Measurements from ENCODE around the gene GALNT16. TPM values are rescaled to one million over a fixed set of nuclear protein-coding genes. Genes with fewer than 3 reads are reported as not detected.

Gene GALNT16
- total and polyA plus RNA-seq, 4 experiments from 2014 or later = 0.06 TPM; not detected in 3

- ChIA-PET POLR2A (ENCODE audit: partially characterized antibody) (no interaction called here), CTCF (ENCODE audit: partially characterized antibody) (no interaction called here)
- no peak overlapping the region for H3K4me3 ChIP-seq (ENCODE audit: low read length in 2 of 2)
Observed at GRCh38 chr14:69332782-69333395, 72.9 kb downstream of the GALNT16 start.

DNA sequence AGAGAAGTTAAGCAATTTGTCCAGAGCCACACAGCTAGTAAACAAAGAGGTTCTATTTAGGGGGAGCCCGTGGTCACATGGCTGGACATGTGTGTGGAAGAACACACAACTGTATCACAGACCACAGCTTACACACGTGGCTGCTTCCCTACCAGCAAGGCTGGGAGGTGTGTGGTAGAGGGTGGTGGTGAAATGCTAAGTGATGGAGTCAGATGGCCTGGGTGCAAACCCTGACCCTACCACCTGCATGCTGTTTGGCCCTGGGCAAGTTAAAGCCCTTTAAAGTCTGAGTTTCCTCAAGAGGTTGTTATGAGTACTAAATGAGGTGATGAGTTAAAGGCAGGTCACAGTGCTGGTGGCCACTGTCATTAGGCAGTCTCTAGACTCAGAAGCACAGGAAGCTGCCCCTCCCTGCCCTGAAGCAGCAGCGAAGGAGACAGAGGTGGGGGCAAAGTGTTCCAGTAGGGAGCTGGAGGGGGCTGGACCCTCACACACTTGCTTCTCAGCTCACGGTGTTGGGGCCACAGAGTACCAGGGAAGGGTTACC lies 73.9 kb downstream of the GALNT16 start:
- Histone ChIP-seq H3K27me3 (ENCODE audit: insufficient read depth, low read length) (no peaks in the 10 kb centered on the region), H3K27ac (ENCODE audit: low read depth, low read length) (no peak overlapping the region), H3K4me1 (ENCODE audit: insufficient read depth, low read length) (no peaks in the 10 kb centered on the region), H3K4me3 (ENCODE audit: low read length in 2 of 2) (no peak overlapping the region), H3K9me3 (ENCODE audit: control insufficient read depth in 1 of 2, low read length in 2 of 2) (no peaks in the 10 kb centered on the region), H3K36me3 (ENCODE audit: insufficient read depth, low read length) (no peaks in the 10 kb centered on the region)
- Mint-ChIP-seq H3K27me3 (peaks cover 0 to 6% of the 10 kb centered on the region in 2 donors), H3K36me3 (no peaks in the 10 kb centered on the region), H3K4me3 (no peak overlapping the region), H3K9me3 (no peaks in the 10 kb centered on the region), H3K27ac (no peak overlapping the region), H3K4me1 (peaks cover 0 to 4% (median 0%) of the 10 kb centered on the region in 4 donors)
- POLR2A ChIA-PET (ENCODE audit: partially characterized antibody) = no interaction called here
- intact Hi-C loops (cut with micrococcal nuclease) = no loop called here
- no peak for DNase-seq
- CTCF ChIA-PET (ENCODE audit: partially characterized antibody) = no interaction called here

More at GRCh38 chr14:69332782-69333395, 72.9 kb downstream of the GALNT16 start:
- Histone ChIP-seq H3K27ac (ENCODE audit: low read depth, low read length) (no peak overlapping the region), H3K27me3 (ENCODE audit: insufficient read depth, low read length) (no peaks in the 10 kb centered on the region), H3K9me3 (ENCODE audit: control insufficient read depth in 1 of 2, low read length in 2 of 2) (no peaks in the 10 kb centered on the region), H3K36me3 (ENCODE audit: insufficient read depth, low read length) (no peaks in the 10 kb centered on the region), H3K4me1 (ENCODE audit: insufficient read depth, low read length) (no peaks in the 10 kb centered on the region)
- peaks cover 0 to 6% of the 10 kb centered on the region in 2 donors for H3K27me3 Mint-ChIP-seq
- no peak overlapping the region for H3K27ac Mint-ChIP-seq
- no peaks in the 10 kb centered on the region for H3K9me3 Mint-ChIP-seq
- intact Hi-C loops (cut with micrococcal nuclease) = no loop called here
- no peak overlapping the region for H3K4me3 Mint-ChIP-seq
- H3K4me1 Mint-ChIP-seq = peaks cover 0 to 4% (median 0%) of the 10 kb centered on the region in 4 donors
- DNase-seq = no peak
- no peaks in the 10 kb centered on the region for H3K36me3 Mint-ChIP-seq

DNA sequence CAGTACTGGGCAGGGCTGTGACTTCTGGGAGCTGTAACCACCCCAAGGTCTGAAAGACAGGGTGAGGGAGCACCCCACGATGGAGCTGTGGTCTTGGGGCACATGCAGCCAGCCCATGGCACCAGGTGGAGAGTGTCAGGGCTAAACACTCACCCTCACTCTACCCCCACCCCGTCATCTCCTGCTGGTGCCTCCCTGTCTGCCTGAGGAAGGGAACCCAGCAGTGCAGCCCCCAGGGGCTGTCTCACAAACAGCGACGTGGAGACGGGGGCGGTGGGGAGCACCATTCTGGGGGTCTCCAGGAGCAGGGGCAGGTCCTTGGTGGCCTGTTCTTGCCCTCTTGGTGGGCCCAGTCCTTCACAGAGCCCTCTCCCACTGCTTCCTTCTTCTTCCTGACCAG lies 74.6 kb downstream of the GALNT16 start:
- no peaks in the 10 kb centered on the region for H3K9me3 Mint-ChIP-seq
- ChIA-PET CTCF (ENCODE audit: partially characterized antibody) (no interaction called here), POLR2A (ENCODE audit: partially characterized antibody) (no interaction called here)
- intact Hi-C loops (cut with micrococcal nuclease) = no loop called here
- Histone ChIP-seq H3K4me3 (ENCODE audit: low read length in 2 of 2) (no peak overlapping the region), H3K4me1 (ENCODE audit: insufficient read depth, low read length) (no peaks in the 10 kb centered on the region), H3K27ac (ENCODE audit: low read depth, low read length) (no peak overlapping the region), H3K36me3 (ENCODE audit: insufficient read depth, low read length) (no peaks in the 10 kb centered on the region), H3K27me3 (ENCODE audit: insufficient read depth, low read length) (no peaks in the 10 kb centered on the region), H3K9me3 (ENCODE audit: control insufficient read depth in 1 of 2, low read length in 2 of 2) (no peaks in the 10 kb centered on the region)
- no peak for DNase-seq
- no peak overlapping the region for H3K4me3 Mint-ChIP-seq
- peaks cover 0 to 4% (median 0%) of the 10 kb centered on the region in 4 donors for H3K4me1 Mint-ChIP-seq
- no peaks in the 10 kb centered on the region for H3K36me3 Mint-ChIP-seq
- H3K27me3 Mint-ChIP-seq = peaks cover 0 to 6% of the 10 kb centered on the region in 2 donors
- no peak overlapping the region for H3K27ac Mint-ChIP-seq

DNA sequence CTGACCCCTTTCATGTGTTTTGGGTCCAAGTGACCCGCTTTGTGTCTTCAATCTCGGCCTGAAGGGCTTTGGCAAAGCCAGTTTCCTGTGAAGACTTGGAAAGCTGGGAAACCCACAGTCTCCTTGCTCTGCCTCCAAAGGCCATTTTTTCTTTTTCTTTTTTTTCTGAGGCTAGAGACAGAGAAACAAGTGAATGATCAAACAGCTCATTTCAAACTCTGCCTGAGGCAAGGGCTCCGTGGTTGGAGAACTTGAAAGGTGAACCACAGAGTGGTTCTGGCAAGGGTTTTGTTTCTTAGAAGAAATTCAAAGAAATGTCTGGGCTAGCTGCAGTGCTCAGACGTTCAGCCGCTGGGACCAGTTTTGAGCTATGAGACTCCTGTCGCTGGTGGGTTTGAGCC lies 75.4 kb downstream of the GALNT16 start:
- Mint-ChIP-seq H3K9me3 (no peaks in the 10 kb centered on the region), H3K27me3 (peaks cover 0 to 6% of the 10 kb centered on the region in 2 donors), H3K36me3 (no peaks in the 10 kb centered on the region), H3K4me3 (no peak overlapping the region), H3K27ac (peak overlapping the region in 1 of 7 donors; percentile 23), H3K4me1 (peaks cover 0 to 4% (median 0%) of the 10 kb centered on the region in 4 donors)
- no peak overlapping the region for H3K4me3 ChIP-seq (ENCODE audit: low read length in 2 of 2)
- H3K27me3 ChIP-seq (ENCODE audit: insufficient read depth, low read length) = no peaks in the 10 kb centered on the region
- H3K36me3 ChIP-seq (ENCODE audit: insufficient read depth, low read length) = no peaks in the 10 kb centered on the region
- intact Hi-C loops (cut with micrococcal nuclease) = no loop called here
- H3K9me3 ChIP-seq (ENCODE audit: control insufficient read depth in 1 of 2, low read length in 2 of 2) = no peaks in the 10 kb centered on the region
- ChIA-PET CTCF (ENCODE audit: partially characterized antibody) (no interaction called here), POLR2A (ENCODE audit: partially characterized antibody) (no interaction called here)
- no peak for DNase-seq
- no peaks in the 10 kb centered on the region for H3K4me1 ChIP-seq (ENCODE audit: insufficient read depth, low read length)
- H3K27ac ChIP-seq (ENCODE audit: low read depth, low read length) = no peak overlapping the region

GRCh38 chr14:69337984-69338383 lies 78.0 kb downstream of the GALNT16 start:
- no peaks in the 10 kb centered on the region for H3K36me3 ChIP-seq (ENCODE audit: insufficient read depth, low read length)
- POLR2A ChIA-PET (ENCODE audit: partially characterized antibody) = no interaction called here
- no peaks in the 10 kb centered on the region for H3K27me3 ChIP-seq (ENCODE audit: insufficient read depth, low read length)
- no peak overlapping the region for H3K27ac ChIP-seq (ENCODE audit: low read depth, low read length)
- peaks cover 2 to 11% of the 10 kb centered on the region in 2 donors for H3K27me3 Mint-ChIP-seq
- intact Hi-C loops (cut with micrococcal nuclease) = no loop called here
- H3K9me3 ChIP-seq (ENCODE audit: control insufficient read depth in 1 of 2, low read length in 2 of 2) = no peaks in the 10 kb centered on the region
- no peak for DNase-seq
- H3K9me3 Mint-ChIP-seq = no peaks in the 10 kb centered on the region
- no peak overlapping the region for H3K27ac Mint-ChIP-seq
- no peaks in the 10 kb centered on the region for H3K4me1 ChIP-seq (ENCODE audit: insufficient read depth, low read length)
- no peaks in the 10 kb centered on the region for H3K36me3 Mint-ChIP-seq
- no peak overlapping the region for H3K4me3 ChIP-seq (ENCODE audit: low read length in 2 of 2)
- CTCF ChIA-PET (ENCODE audit: partially characterized antibody) = no interaction called here
- peaks cover 0 to 4% (median 0%) of the 10 kb centered on the region in 4 donors for H3K4me1 Mint-ChIP-seq
- H3K4me3 Mint-ChIP-seq = no peak overlapping the region

DNA sequence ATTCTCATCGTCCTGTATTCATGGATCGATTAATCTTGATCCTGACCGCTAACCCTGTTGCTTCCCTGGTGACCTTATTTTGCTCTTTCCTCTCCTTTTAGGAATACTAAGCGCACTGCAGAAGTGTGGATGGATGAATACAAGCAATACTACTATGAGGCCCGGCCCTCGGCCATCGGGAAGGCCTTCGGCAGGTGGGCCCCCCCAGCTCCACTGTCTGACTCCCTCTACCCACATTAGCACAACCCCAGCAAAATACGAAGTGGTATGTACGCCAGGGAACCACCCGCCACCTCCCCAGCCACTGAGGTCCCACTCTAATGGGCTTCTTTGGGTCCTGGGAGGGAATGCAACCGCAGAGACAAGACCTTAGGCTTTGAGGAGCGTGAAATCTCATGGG lies 79.5 kb downstream of the GALNT16 start:
- Histone ChIP-seq H3K36me3 (ENCODE audit: insufficient read depth, low read length) (no peaks in the 10 kb centered on the region), H3K27me3 (ENCODE audit: insufficient read depth, low read length) (no peaks in the 10 kb centered on the region), H3K27ac (ENCODE audit: low read depth, low read length) (no peak overlapping the region), H3K4me3 (ENCODE audit: low read length in 2 of 2) (no peak overlapping the region), H3K9me3 (ENCODE audit: control insufficient read depth in 1 of 2, low read length in 2 of 2) (no peaks in the 10 kb centered on the region), H3K4me1 (ENCODE audit: insufficient read depth, low read length) (no peaks in the 10 kb centered on the region)
- H3K9me3 Mint-ChIP-seq = no peaks in the 10 kb centered on the region
- peaks cover 0 to 4% (median 0%) of the 10 kb centered on the region in 4 donors for H3K4me1 Mint-ChIP-seq
- H3K4me3 Mint-ChIP-seq = no peak overlapping the region
- peaks cover 2 to 14% of the 10 kb centered on the region in 2 donors for H3K27me3 Mint-ChIP-seq
- no peak overlapping the region for H3K27ac Mint-ChIP-seq
- H3K36me3 Mint-ChIP-seq = no peaks in the 10 kb centered on the region
- POLR2A ChIA-PET (ENCODE audit: partially characterized antibody) = no interaction called here
- no peak for DNase-seq
- intact Hi-C loops (cut with micrococcal nuclease) = no loop called here
- CTCF ChIA-PET (ENCODE audit: partially characterized antibody) = no interaction called here

GRCh38 chr14:69342928-69343525 lies 83.1 kb downstream of the GALNT16 start:
- no peaks in the 10 kb centered on the region for H3K36me3 Mint-ChIP-seq

More at GRCh38 chr14:69342928-69343525, 83.1 kb downstream of the GALNT16 start:
- Histone ChIP-seq H3K9me3 (ENCODE audit: control insufficient read depth in 1 of 2, low read length in 2 of 2) (no peaks in the 10 kb centered on the region), H3K4me1 (ENCODE audit: insufficient read depth, low read length) (no peaks in the 10 kb centered on the region), H3K4me3 (ENCODE audit: low read length in 2 of 2) (no peak overlapping the region), H3K36me3 (ENCODE audit: insufficient read depth, low read length) (no peaks in the 10 kb centered on the region), H3K27me3 (ENCODE audit: insufficient read depth, low read length) (no peaks in the 10 kb centered on the region), H3K27ac (ENCODE audit: low read depth, low read length) (no peak overlapping the region)
- no peak overlapping the region for H3K4me3 Mint-ChIP-seq
- peaks cover 2 to 15% of the 10 kb centered on the region in 2 donors for H3K27me3 Mint-ChIP-seq
- peaks cover 0 to 2% (median 0%) of the 10 kb centered on the region in 8 donors for H3K9me3 Mint-ChIP-seq
- intact Hi-C loops (cut with micrococcal nuclease) = no loop called here
- ChIA-PET CTCF (ENCODE audit: partially characterized antibody) (no interaction called here), POLR2A (ENCODE audit: partially characterized antibody) (no interaction called here)
- DNase-seq = no peak
- no peak overlapping the region for H3K27ac Mint-ChIP-seq
- no peaks in the 10 kb centered on the region for H3K4me1 Mint-ChIP-seq

Data from CD4-positive, alpha-beta memory T cell (primary cell).